Measurements from ENCODE around the gene FLYWCH2.
A peak's percentile ranks its signal among the peaks of the same experiment; 100 is the strongest.

FLYWCH2 gene

GRCh38 chr16:2856686-2857450 is 26.1 kb upstream of the FLYWCH2 start:
- Histone ChIP-seq H3K4me2 (no peak overlapping the region), H3K27ac (no peak overlapping the region)

GRCh38 chr16:2857451-2858244 is 25.4 kb upstream of the FLYWCH2 start, which contains the start of gene PRSS22:
TSS of gene PRSS22 (minus strand) at chr16:2858170. CDS start at chr16:2858104, 66 bp downstream.
- H3K4me2 ChIP-seq: peak within 1 kb of the TSS; percentile 13; the same call in 1 of the 2 replicates
- H3K4me3 ChIP-seq (IDR thresholded peaks at IDR 0.05; ENCODE audit: insufficient read depth, low read depth, low read length): no peak within 1 kb of the TSS
- peak within 1 kb of the TSS; percentile 52; the same call in 1 of the 2 replicates for H2AFZ ChIP-seq (ENCODE audit: low read depth)
- H4K20me1 ChIP-seq (ENCODE audit: insufficient read depth): no peaks in the 10 kb centered on the region
- no peaks in the 10 kb centered on the region for H3K4me1 ChIP-seq (ENCODE audit: low read depth, poor library complexity, severe bottlenecking)
- no peak for TF ChIP-seq CTCF (conservative IDR thresholded peaks at IDR 0.05; ENCODE audit: low read depth, low read length)
- H3K36me3 ChIP-seq (ENCODE audit: insufficient read depth): no peaks in the 10 kb centered on the region
- H3K27ac ChIP-seq: no peak within 1 kb of the TSS
- H3K27me3 ChIP-seq (ENCODE audit: insufficient read depth, low read depth): peaks cover 77% of the 10 kb centered on the region
- H3K79me2 ChIP-seq (ENCODE audit: insufficient read depth, low read depth): no peaks in the 10 kb centered on the region
- no peak within 1 kb of the TSS for H3K9ac ChIP-seq

More at GRCh38 chr16:2856686-2857450, 26.1 kb upstream of the FLYWCH2 start:
- Histone ChIP-seq H3K27me3 (ENCODE audit: insufficient read depth, low read depth) (peaks cover 80% of the 10 kb centered on the region), H4K20me1 (ENCODE audit: insufficient read depth) (no peaks in the 10 kb centered on the region), H3K79me2 (ENCODE audit: insufficient read depth, low read depth) (no peaks in the 10 kb centered on the region), H3K36me3 (ENCODE audit: insufficient read depth) (no peaks in the 10 kb centered on the region), H3K4me3 (IDR thresholded peaks at IDR 0.05; ENCODE audit: insufficient read depth, low read depth, low read length) (no peak overlapping the region), H2AFZ (ENCODE audit: low read depth) (no peak overlapping the region), H3K4me1 (ENCODE audit: low read depth, poor library complexity, severe bottlenecking) (no peaks in the 10 kb centered on the region), H3K9ac (no peak overlapping the region)
- no peak for TF ChIP-seq CTCF (conservative IDR thresholded peaks at IDR 0.05; ENCODE audit: low read depth, low read length)

- Histone ChIP-seq H3K27ac (no peak overlapping the region), H3K36me3 (ENCODE audit: insufficient read depth) (no peaks in the 10 kb centered on the region), H3K9ac (no peak overlapping the region), H4K20me1 (ENCODE audit: insufficient read depth) (no peaks in the 10 kb centered on the region), H3K27me3 (ENCODE audit: insufficient read depth, low read depth) (peaks cover 81% of the 10 kb centered on the region), H3K4me1 (ENCODE audit: low read depth, poor library complexity, severe bottlenecking) (no peaks in the 10 kb centered on the region), H3K4me2 (peak overlapping the region; percentile 13; the same call in 1 of the 2 replicates), H3K79me2 (ENCODE audit: insufficient read depth, low read depth) (no peaks in the 10 kb centered on the region), H2AFZ (ENCODE audit: low read depth) (peak overlapping the region; percentile 52; the same call in 1 of the 2 replicates), H3K4me3 (IDR thresholded peaks at IDR 0.05; ENCODE audit: insufficient read depth, low read depth, low read length) (no peak overlapping the region)
- no peak for TF ChIP-seq CTCF (conservative IDR thresholded peaks at IDR 0.05; ENCODE audit: low read depth, low read length)
These were observed 24.6 kb upstream of the FLYWCH2 start for GRCh38 chr16:2858245-2859025.

GRCh38 chr16:2859686-2860265 is 23.2 kb upstream of the FLYWCH2 start:
- H3K27me3 ChIP-seq (ENCODE audit: insufficient read depth, low read depth): peaks cover 86% of the 10 kb centered on the region

More at GRCh38 chr16:2859686-2860265, 23.2 kb upstream of the FLYWCH2 start:
- no peak for TF ChIP-seq CTCF (conservative IDR thresholded peaks at IDR 0.05; ENCODE audit: low read depth, low read length)
- Histone ChIP-seq H3K4me3 (IDR thresholded peaks at IDR 0.05; ENCODE audit: insufficient read depth, low read depth, low read length) (no peak overlapping the region), H3K79me2 (ENCODE audit: insufficient read depth, low read depth) (no peaks in the 10 kb centered on the region), H4K20me1 (ENCODE audit: insufficient read depth) (no peaks in the 10 kb centered on the region), H3K4me2 (no peak overlapping the region), H3K36me3 (ENCODE audit: insufficient read depth) (no peaks in the 10 kb centered on the region), H3K9ac (no peak overlapping the region), H2AFZ (ENCODE audit: low read depth) (no peak overlapping the region), H3K4me1 (ENCODE audit: low read depth, poor library complexity, severe bottlenecking) (no peaks in the 10 kb centered on the region), H3K27ac (no peak overlapping the region)

Measured in KMS-11 (cell line).